ENCODE data around the gene KRTAP10-2.

DNA sequence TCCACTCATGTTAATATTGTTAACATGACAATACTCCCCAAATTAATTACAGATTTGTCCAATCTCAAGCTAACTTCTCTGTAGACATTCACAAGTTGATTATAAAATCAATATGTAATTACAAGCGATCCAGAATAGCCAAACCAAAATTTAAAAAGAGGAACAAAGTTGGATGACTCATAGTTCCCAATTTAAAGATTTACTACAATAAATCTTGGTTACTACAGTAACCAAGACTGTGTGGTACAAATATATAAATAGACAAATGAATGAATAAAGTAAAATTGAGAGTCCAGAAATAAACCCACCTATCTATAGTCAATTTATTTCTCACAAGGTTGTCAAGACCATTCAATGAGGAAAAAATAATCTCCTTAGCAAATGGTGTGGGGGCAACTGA lies 15.1 kb upstream of the KRTAP10-2 start:
- TF ChIP-seq EZH2 (IDR thresholded peaks at IDR 0.05; ENCODE audit: low read depth), result no peak
- TF ChIP-seq, protein P1, sequence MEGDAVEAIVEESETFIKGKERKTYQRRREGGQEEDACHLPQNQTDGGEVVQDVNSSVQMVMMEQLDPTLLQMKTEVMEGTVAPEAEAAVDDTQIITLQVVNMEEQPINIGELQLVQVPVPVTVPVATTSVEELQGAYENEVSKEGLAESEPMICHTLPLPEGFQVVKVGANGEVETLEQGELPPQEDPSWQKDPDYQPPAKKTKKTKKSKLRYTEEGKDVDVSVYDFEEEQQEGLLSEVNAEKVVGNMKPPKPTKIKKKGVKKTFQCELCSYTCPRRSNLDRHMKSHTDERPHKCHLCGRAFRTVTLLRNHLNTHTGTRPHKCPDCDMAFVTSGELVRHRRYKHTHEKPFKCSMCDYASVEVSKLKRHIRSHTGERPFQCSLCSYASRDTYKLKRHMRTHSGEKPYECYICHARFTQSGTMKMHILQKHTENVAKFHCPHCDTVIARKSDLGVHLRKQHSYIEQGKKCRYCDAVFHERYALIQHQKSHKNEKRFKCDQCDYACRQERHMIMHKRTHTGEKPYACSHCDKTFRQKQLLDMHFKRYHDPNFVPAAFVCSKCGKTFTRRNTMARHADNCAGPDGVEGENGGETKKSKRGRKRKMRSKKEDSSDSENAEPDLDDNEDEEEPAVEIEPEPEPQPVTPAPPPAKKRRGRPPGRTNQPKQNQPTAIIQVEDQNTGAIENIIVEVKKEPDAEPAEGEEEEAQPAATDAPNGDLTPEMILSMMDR (conservative IDR thresholded peaks at IDR 0.05), result no peak
